ENCODE results near the gene PRKG1.

Gene PRKG1

DNA sequence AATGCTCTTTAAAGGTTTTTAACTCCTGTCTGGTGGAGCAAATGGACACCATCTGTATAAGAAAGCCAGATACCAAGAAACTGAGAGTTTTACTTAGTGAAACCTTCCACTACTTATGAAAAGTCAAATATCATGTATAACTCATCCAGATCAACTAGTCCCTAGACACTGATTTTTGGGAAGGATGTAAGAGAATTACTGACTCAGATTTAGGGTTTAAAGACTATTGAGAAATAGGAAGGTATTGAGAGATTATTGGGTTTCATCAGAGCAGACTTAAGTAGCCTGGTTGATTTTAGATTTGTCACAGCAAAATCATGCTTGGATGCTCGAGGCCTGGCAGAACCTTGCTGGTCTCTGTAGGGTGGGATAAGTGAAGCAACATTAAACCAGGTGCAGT, 622.0 kb downstream of the PRKG1 start:
- Histone ChIP-seq H2AFZ (ENCODE audit: low read depth, low read length) (no peak overlapping the region), H3K9me3 (ENCODE audit: low read length) (no peaks in the 10 kb centered on the region), H3K27me3 (ENCODE audit: insufficient read depth, low read length) (no peaks in the 10 kb centered on the region), H3K4me3 (ENCODE audit: low read length) (no peak overlapping the region), H3K36me3 (ENCODE audit: insufficient read depth, low read length) (peaks cover 22% of the 10 kb centered on the region), H3K4me1 (ENCODE audit: insufficient read depth, low read length) (peaks cover 17% of the 10 kb centered on the region)

DNA sequence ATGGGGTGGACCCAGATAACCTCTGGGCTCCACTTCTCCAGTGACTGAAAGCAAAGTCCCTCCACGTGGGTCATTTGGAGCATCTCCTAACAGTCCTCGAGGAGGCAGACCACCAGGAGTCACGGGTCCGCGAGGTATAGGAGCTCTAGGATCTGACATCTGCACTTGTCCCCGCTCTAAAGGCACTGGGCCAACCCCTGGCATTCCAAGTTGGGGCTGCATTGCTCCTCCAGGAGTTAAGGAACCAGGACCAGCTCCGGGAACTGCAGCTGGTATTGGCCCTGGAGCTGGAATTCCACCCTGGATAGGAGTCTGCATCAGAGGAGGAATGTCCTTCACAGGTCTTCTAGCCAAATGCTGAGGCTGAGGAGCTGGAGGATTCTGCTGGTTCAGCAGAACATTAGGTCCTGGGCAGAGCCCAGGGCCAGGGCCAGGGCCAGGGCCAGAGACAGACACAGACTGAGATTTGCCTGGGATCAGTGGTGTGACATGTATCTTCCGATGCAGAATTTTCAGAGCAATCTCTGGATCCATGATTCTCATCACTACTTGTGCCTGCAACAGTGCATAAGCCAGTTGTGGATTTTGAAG, 624.3 kb downstream of the PRKG1 start:
- Histone ChIP-seq H3K9me3 (ENCODE audit: low read length) (no peaks in the 10 kb centered on the region), H3K4me1 (ENCODE audit: insufficient read depth, low read length) (peaks cover 17% of the 10 kb centered on the region), H2AFZ (ENCODE audit: low read depth, low read length) (peak overlapping the region; percentile 55), H3K4me3 (ENCODE audit: low read length) (peak overlapping the region; percentile 85), H3K36me3 (ENCODE audit: insufficient read depth, low read length) (peaks cover 22% of the 10 kb centered on the region), H3K27me3 (ENCODE audit: insufficient read depth, low read length) (no peaks in the 10 kb centered on the region)

GRCh38 chr10:51699145-51699474, 624.8 kb downstream of the PRKG1 start:
- Histone ChIP-seq H3K36me3 (ENCODE audit: insufficient read depth, low read length) (peaks cover 22% of the 10 kb centered on the region), H2AFZ (ENCODE audit: low read depth, low read length) (peak overlapping the region; percentile 55), H3K9me3 (ENCODE audit: low read length) (no peaks in the 10 kb centered on the region), H3K4me3 (ENCODE audit: low read length) (peak overlapping the region; percentile 85), H3K27me3 (ENCODE audit: insufficient read depth, low read length) (no peaks in the 10 kb centered on the region), H3K4me1 (ENCODE audit: insufficient read depth, low read length) (peaks cover 17% of the 10 kb centered on the region)

DNA sequence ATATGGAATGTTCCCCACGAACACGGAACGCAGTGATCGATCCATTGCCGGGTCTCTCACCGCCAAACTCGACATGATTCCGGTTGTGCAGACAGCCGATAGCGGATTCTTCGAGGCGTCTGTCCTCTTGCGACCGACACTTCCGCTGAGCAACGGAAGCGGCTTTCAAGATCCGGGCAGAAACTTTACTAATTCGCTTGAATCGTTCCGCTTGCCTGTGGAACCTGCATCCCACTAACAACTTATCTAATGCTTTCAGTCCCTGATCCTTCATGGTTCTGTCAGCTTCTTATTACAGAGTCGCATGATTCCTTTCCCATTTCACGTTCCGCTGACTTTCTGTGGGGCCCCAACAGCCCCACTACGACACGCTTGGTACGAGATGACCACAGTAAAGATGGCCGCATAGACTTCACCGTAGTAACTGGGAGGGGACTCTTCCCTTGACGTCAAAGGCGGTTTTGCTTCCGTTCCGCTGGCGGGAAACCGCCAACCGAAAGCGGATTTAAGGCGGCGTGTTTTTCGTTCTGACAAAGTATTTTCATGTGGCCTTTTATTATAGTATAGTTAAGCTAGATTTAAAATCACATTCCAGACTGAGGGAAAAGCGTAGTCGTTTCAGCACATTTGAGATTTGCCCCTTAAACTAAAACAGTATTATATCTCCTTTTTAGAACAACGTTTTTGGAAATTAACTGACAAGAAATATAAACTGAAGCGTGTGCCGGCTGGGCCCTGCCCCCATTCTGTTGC, 625.4 kb downstream of the PRKG1 start, which contains the start of gene CSTF2T:
Gene CSTF2T, minus strand, starts transcription at position 121 of the 753 bp plus-strand sequence. Its CDS starts 46 bp downstream, at position 75.
- H3K27me3 ChIP-seq (ENCODE audit: insufficient read depth, low read length): no peaks in the 10 kb centered on the region
- H3K9me3 ChIP-seq (ENCODE audit: low read length): no peaks in the 10 kb centered on the region
- H3K4me3 ChIP-seq (ENCODE audit: low read length): peak within 1 kb of the TSS; percentile 85
- peaks cover 17% of the 10 kb centered on the region for H3K4me1 ChIP-seq (ENCODE audit: insufficient read depth, low read length)
- peak within 1 kb of the TSS; percentile 55 for H2AFZ ChIP-seq (ENCODE audit: low read depth, low read length)
- peaks cover 22% of the 10 kb centered on the region for H3K36me3 ChIP-seq (ENCODE audit: insufficient read depth, low read length)

DNA sequence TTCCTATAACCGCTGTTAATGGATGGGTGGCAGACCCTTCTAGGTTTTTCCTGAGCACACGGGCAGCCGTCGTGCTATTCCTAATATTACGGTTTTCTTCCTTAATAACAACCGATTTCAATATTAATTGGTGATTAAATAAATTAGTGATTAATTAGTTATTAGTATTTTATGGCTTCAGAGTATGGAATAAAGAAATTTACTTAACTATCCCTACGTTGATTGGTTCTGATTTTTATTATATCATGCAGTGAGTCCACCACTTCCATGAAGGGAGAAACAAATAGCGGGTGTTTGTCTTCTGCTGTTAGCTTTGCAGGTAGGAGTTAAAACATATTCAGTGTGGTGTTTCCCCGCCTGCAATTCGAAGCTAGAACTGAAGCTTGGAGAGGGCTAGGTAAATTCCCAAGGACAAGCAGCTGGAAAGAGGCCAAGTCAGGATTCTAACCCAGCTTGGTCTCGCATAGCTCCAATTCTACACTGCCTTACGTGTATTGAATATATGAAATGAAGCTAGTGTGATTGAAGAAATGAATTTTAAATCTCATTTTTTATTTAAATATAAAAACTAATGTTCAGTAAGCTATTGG, 626.0 kb downstream of the PRKG1 start:
- H3K27me3 ChIP-seq (ENCODE audit: insufficient read depth, low read length): no peaks in the 10 kb centered on the region
- peaks cover 17% of the 10 kb centered on the region for H3K4me1 ChIP-seq (ENCODE audit: insufficient read depth, low read length)
- peak overlapping the region; percentile 85 for H3K4me3 ChIP-seq (ENCODE audit: low read length)
- H2AFZ ChIP-seq (ENCODE audit: low read depth, low read length): peak overlapping the region; percentile 55
- peaks cover 22% of the 10 kb centered on the region for H3K36me3 ChIP-seq (ENCODE audit: insufficient read depth, low read length)
- H3K9me3 ChIP-seq (ENCODE audit: low read length): no peaks in the 10 kb centered on the region

DNA sequence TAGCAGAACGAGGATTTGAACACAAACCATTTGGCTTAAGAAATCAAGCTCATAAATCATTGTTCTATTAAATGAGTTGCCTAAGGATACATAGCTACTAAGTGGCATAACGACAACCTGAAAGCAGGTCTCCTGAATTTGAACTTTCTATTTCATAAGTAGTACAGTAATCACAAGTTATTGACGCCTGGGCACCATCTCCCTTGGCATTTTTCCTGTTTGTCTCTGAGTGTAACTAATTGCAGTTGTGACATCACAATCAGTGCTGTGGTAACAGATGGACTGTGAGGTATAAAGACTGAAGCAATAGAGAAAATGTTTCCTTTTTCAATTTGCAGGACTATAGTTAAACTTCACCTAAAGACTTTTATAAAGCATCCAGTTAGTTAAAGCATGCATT, 631.5 kb downstream of the PRKG1 start:
- no peak overlapping the region for H3K4me3 ChIP-seq (ENCODE audit: low read length)

GRCh38 chr10:51706225-51706624, 631.9 kb downstream of the PRKG1 start:
- H3K36me3 ChIP-seq (ENCODE audit: insufficient read depth, low read length): no peaks in the 10 kb centered on the region
- H2AFZ ChIP-seq (ENCODE audit: low read depth, low read length): no peak overlapping the region
- H3K4me3 ChIP-seq (ENCODE audit: low read length): no peak overlapping the region

More for the DNA sequence above, 631.5 kb downstream of the PRKG1 start:
- H3K36me3 ChIP-seq (ENCODE audit: insufficient read depth, low read length): no peaks in the 10 kb centered on the region
- no peak overlapping the region for H2AFZ ChIP-seq (ENCODE audit: low read depth, low read length)
- no peaks in the 10 kb centered on the region for H3K9me3 ChIP-seq (ENCODE audit: low read length)
- H3K27me3 ChIP-seq (ENCODE audit: insufficient read depth, low read length): no peaks in the 10 kb centered on the region
- H3K4me1 ChIP-seq (ENCODE audit: insufficient read depth, low read length): no peaks in the 10 kb centered on the region

DNA sequence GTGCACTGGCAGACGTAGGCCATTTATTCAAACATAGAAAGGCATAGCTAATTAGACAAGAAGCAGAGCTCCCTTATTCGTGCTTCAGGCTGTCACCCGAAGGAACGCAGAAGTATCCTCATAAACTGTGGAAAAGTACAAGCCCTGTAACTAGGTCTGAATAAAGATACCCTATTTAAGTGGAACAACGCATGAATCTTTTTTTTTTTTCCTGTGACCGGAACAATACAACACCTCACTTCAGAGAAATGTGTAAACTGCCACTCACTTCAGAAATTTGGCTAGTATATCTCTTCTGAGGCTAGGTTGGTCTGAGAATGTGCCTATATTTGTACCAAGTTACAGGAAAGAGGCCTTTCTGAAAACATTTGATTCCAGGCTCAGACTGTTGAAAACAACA, 633.1 kb downstream of the PRKG1 start:
- no peaks in the 10 kb centered on the region for H3K4me1 ChIP-seq (ENCODE audit: insufficient read depth, low read length)
- H3K4me3 ChIP-seq (ENCODE audit: low read length): no peak overlapping the region
- H3K27me3 ChIP-seq (ENCODE audit: insufficient read depth, low read length): no peaks in the 10 kb centered on the region
- no peaks in the 10 kb centered on the region for H3K9me3 ChIP-seq (ENCODE audit: low read length)
- no peaks in the 10 kb centered on the region for H3K36me3 ChIP-seq (ENCODE audit: insufficient read depth, low read length)
- no peak overlapping the region for H2AFZ ChIP-seq (ENCODE audit: low read depth, low read length)

More at GRCh38 chr10:51706225-51706624, 631.9 kb downstream of the PRKG1 start:
- Histone ChIP-seq H3K27me3 (ENCODE audit: insufficient read depth, low read length) (no peaks in the 10 kb centered on the region), H3K4me1 (ENCODE audit: insufficient read depth, low read length) (no peaks in the 10 kb centered on the region), H3K9me3 (ENCODE audit: low read length) (no peaks in the 10 kb centered on the region)

GRCh38 chr10:51707821-51708424, 633.6 kb downstream of the PRKG1 start:
- no peaks in the 10 kb centered on the region for H3K9me3 ChIP-seq (ENCODE audit: low read length)
- no peaks in the 10 kb centered on the region for H3K36me3 ChIP-seq (ENCODE audit: insufficient read depth, low read length)
- no peaks in the 10 kb centered on the region for H3K4me1 ChIP-seq (ENCODE audit: insufficient read depth, low read length)
- no peak overlapping the region for H2AFZ ChIP-seq (ENCODE audit: low read depth, low read length)
- no peaks in the 10 kb centered on the region for H3K27me3 ChIP-seq (ENCODE audit: insufficient read depth, low read length)
- no peak overlapping the region for H3K4me3 ChIP-seq (ENCODE audit: low read length)

DNA sequence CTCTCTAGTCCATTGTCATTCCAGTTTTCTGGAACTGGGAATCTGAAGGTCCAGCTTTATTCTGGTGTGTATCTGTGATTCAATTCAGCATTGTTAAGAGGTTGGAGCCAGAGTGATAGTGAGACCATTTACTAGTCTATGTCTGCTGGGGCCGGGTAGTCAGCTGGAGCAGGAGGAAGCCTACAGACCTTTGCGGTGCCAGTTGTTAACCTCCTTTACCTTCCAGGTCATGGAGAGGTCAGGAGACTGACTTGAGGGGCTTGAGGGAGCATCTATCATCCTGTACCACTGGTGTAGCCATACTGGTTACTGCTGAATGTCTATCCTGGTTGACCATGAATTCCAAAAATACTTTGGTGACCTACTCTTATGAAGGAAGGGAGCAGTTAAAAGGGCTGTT, 634.3 kb downstream of the PRKG1 start:
- Histone ChIP-seq H3K4me1 (ENCODE audit: insufficient read depth, low read length) (no peaks in the 10 kb centered on the region), H3K9me3 (ENCODE audit: low read length) (no peaks in the 10 kb centered on the region), H2AFZ (ENCODE audit: low read depth, low read length) (no peak overlapping the region), H3K36me3 (ENCODE audit: insufficient read depth, low read length) (no peaks in the 10 kb centered on the region), H3K4me3 (ENCODE audit: low read length) (no peak overlapping the region), H3K27me3 (ENCODE audit: insufficient read depth, low read length) (no peaks in the 10 kb centered on the region)

GRCh38 chr10:51709324-51709972, 635.2 kb downstream of the PRKG1 start:
- no peak overlapping the region for H2AFZ ChIP-seq (ENCODE audit: low read depth, low read length)
- no peaks in the 10 kb centered on the region for H3K4me1 ChIP-seq (ENCODE audit: insufficient read depth, low read length)
- no peaks in the 10 kb centered on the region for H3K9me3 ChIP-seq (ENCODE audit: low read length)
- H3K36me3 ChIP-seq (ENCODE audit: insufficient read depth, low read length): no peaks in the 10 kb centered on the region
- H3K27me3 ChIP-seq (ENCODE audit: insufficient read depth, low read length): no peaks in the 10 kb centered on the region
- H3K4me3 ChIP-seq (ENCODE audit: low read length): no peak overlapping the region

DNA sequence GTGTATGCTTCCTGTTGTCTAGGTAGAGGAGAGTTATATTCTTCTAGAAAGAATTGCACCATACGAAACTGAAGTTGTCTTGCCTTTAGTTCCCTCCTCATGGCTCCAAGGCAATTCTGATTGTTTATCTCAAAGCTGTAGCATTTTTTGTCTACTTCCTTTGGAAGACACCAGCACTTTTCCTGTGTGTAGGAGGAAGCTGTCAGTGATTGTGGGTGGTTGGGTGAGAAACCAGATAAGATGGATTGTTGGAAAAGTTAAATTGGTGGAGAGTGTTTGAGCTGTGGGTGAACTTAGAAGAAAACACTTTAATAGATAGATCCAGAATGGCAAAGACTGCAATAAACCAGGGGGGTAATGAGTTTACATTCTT, 637.2 kb downstream of the PRKG1 start:
- Histone ChIP-seq H3K4me1 (ENCODE audit: insufficient read depth, low read length) (no peaks in the 10 kb centered on the region), H3K4me3 (ENCODE audit: low read length) (no peak overlapping the region), H3K9me3 (ENCODE audit: low read length) (no peaks in the 10 kb centered on the region), H3K36me3 (ENCODE audit: insufficient read depth, low read length) (no peaks in the 10 kb centered on the region), H2AFZ (ENCODE audit: low read depth, low read length) (no peak overlapping the region), H3K27me3 (ENCODE audit: insufficient read depth, low read length) (no peaks in the 10 kb centered on the region)

- no peaks in the 10 kb centered on the region for H3K9me3 ChIP-seq (ENCODE audit: low read length)
- no peak overlapping the region for H3K4me3 ChIP-seq (ENCODE audit: low read length)
- H3K4me1 ChIP-seq (ENCODE audit: insufficient read depth, low read length): no peaks in the 10 kb centered on the region
- no peaks in the 10 kb centered on the region for H3K27me3 ChIP-seq (ENCODE audit: insufficient read depth, low read length)
- no peaks in the 10 kb centered on the region for H3K36me3 ChIP-seq (ENCODE audit: insufficient read depth, low read length)
- no peak overlapping the region for H2AFZ ChIP-seq (ENCODE audit: low read depth, low read length)
Observed at GRCh38 chr10:51716981-51717380, 642.7 kb downstream of the PRKG1 start.
